ENCODE results near the gene KNTC1.

DNA sequence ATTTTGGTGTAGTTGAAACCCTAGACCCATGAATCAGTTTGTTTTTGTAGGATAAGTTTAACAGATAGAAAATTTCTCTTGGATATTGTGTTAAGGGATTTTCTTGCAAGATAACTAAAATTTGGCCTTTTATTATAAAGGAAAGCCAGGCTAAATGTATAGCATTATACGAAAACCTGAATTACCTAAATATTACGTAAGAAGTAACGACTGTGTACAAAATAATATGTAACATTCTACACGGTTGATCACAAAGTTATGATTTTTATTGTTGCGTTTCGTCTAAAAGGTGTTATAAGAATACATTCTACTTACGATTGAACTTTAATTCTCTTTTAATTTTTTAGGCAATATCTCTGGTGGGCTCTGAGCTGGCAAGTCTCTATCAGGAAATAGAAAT lies 63.9 kb downstream of the KNTC1 start:
- TF ChIP-seq, protein P1, sequence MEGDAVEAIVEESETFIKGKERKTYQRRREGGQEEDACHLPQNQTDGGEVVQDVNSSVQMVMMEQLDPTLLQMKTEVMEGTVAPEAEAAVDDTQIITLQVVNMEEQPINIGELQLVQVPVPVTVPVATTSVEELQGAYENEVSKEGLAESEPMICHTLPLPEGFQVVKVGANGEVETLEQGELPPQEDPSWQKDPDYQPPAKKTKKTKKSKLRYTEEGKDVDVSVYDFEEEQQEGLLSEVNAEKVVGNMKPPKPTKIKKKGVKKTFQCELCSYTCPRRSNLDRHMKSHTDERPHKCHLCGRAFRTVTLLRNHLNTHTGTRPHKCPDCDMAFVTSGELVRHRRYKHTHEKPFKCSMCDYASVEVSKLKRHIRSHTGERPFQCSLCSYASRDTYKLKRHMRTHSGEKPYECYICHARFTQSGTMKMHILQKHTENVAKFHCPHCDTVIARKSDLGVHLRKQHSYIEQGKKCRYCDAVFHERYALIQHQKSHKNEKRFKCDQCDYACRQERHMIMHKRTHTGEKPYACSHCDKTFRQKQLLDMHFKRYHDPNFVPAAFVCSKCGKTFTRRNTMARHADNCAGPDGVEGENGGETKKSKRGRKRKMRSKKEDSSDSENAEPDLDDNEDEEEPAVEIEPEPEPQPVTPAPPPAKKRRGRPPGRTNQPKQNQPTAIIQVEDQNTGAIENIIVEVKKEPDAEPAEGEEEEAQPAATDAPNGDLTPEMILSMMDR (conservative IDR thresholded peaks at IDR 0.05; ENCODE audit: low read length): no peak
- no peak for TF ChIP-seq EZH2phosphoT487 (IDR thresholded peaks at IDR 0.05; ENCODE audit: borderline replicate concordance, low read depth, low read length)
